ENCODE measurements around the gene CCL15. TPM values are rescaled to one million over a fixed set of nuclear protein-coding genes. Genes with fewer than 3 reads are reported as not detected.

CCL15 gene
- total RNA-seq, 3 donors from 2014 or later: 19.8 to 79.4 (median 59.7) TPM

- no peak for DNase-seq
- TF ChIP-seq CTCF (IDR thresholded peaks at IDR 0.05): no peak
- Histone ChIP-seq H3K36me3 (ENCODE audit: low read depth) (no peaks in the 10 kb centered on the region), H3K4me3 (no peak overlapping the region), H3K4me1 (ENCODE audit: low read depth) (peaks cover 2% of the 10 kb centered on the region), H3K9me3 (no peaks in the 10 kb centered on the region)
- ATAC-seq: no peak
- intact Hi-C loops (cut with DNase I, micrococcal nuclease): no loop called here
Measured at GRCh38 chr17:35965272-35965671, 36.1 kb downstream of the CCL15 start.

- H3K36me3 ChIP-seq (ENCODE audit: low read depth): no peaks in the 10 kb centered on the region
- no peak overlapping the region for H3K4me3 ChIP-seq
- intact Hi-C loops (cut with DNase I, micrococcal nuclease): no loop called here
- H3K4me1 ChIP-seq (ENCODE audit: low read depth): no peaks in the 10 kb centered on the region
- no peaks in the 10 kb centered on the region for H3K9me3 ChIP-seq
- DNase-seq (no peak), ATAC-seq (no peak)
- TF ChIP-seq CTCF (IDR thresholded peaks at IDR 0.05): no peak
Measured at GRCh38 chr17:35963663-35964062, 37.7 kb downstream of the CCL15 start.

- intact Hi-C loops (cut with DNase I, micrococcal nuclease): loop anchor here in 1 of 2 donors (10.0 kb wide), 1 partner anchor 521 kb away; no protein-coding TSS in a partner anchor
- ATAC-seq (no peak), DNase-seq (no peak)
- H3K36me3 ChIP-seq (ENCODE audit: low read depth): no peaks in the 10 kb centered on the region
- H3K9me3 ChIP-seq: no peaks in the 10 kb centered on the region
- no peak overlapping the region for H3K4me3 ChIP-seq
- H3K4me1 ChIP-seq (ENCODE audit: low read depth): no peaks in the 10 kb centered on the region
- TF ChIP-seq CTCF (IDR thresholded peaks at IDR 0.05): no peak
Measured at GRCh38 chr17:35953720-35954119, 47.6 kb downstream of the CCL15 start.

GRCh38 chr17:35949401-35949800 lies 52.0 kb downstream of the CCL15 start:
- no peak overlapping the region for H3K4me3 ChIP-seq
- intact Hi-C loops (cut with DNase I, micrococcal nuclease): no loop called here

GRCh38 chr17:35948092-35948491 lies 53.3 kb downstream of the CCL15 start:
- Histone ChIP-seq H3K9me3 (no peaks in the 10 kb centered on the region), H3K4me3 (no peak overlapping the region), H3K36me3 (ENCODE audit: low read depth) (no peaks in the 10 kb centered on the region), H3K4me1 (ENCODE audit: low read depth) (no peaks in the 10 kb centered on the region)
- no peak for TF ChIP-seq CTCF (IDR thresholded peaks at IDR 0.05)
- ATAC-seq: no peak
- intact Hi-C loops (cut with DNase I, micrococcal nuclease): no loop called here
- no peak for DNase-seq

More at GRCh38 chr17:35949401-35949800, 52.0 kb downstream of the CCL15 start:
- H3K9me3 ChIP-seq: no peaks in the 10 kb centered on the region
- no peak for DNase-seq
- no peak for TF ChIP-seq CTCF (IDR thresholded peaks at IDR 0.05)
- H3K4me1 ChIP-seq (ENCODE audit: low read depth): no peaks in the 10 kb centered on the region
- no peak for ATAC-seq
- H3K36me3 ChIP-seq (ENCODE audit: low read depth): no peaks in the 10 kb centered on the region

Other genes with a start within 250 kb of the CCL15 start
- not detected for gene GAS2L2, start 248.3 kb downstream of the CCL15 start, total RNA-seq
- gene C17orf50, start 240.7 kb downstream of the CCL15 start, total RNA-seq: not detected
- 10 to 100 TPM; 31.0 to 82.4 (median 43.7) TPM for gene MMP28, start 205.9 kb downstream of the CCL15 start, total RNA-seq
- 100 to 1,000 TPM; 131 to 165 (median 159) TPM for gene TAF15, start 192.1 kb downstream of the CCL15 start, total RNA-seq
- gene HEATR9, start 132.7 kb downstream of the CCL15 start, total RNA-seq: not detected
- 10 to 100 TPM in 2 of 3 donors, 1 to 10 TPM in 1; 8.4 to 20.6 (median 13.7) TPM for gene CCL5, start 121.2 kb downstream of the CCL15 start, total RNA-seq
- 1 to 10 TPM in 2 of 3 donors, not detected in 1; 1.3 to 3.1 TPM for gene RDM1, start 70.8 kb downstream of the CCL15 start, total RNA-seq
- gene LYZL6, start 57.8 kb downstream of the CCL15 start, total RNA-seq: not detected
- gene CCL16, start 20.1 kb downstream of the CCL15 start, total RNA-seq: under 1 TPM in 2 of 3 donors, not detected in 1; 0.20 to 0.44 TPM
- gene CCL14, start 14.8 kb downstream of the CCL15 start, total RNA-seq: 1 to 10 TPM; 4.0 to 7.2 (median 6.2) TPM
- 1 to 10 TPM; 1.3 to 5.2 (median 3.3) TPM for gene CCL23, start 16.4 kb upstream of the CCL15 start, total RNA-seq
- gene CCL18, start 62.7 kb upstream of the CCL15 start, total RNA-seq: 1 to 10 TPM; 1.0 to 7.3 (median 2.3) TPM
- gene CCL3, start 88.6 kb upstream of the CCL15 start, total RNA-seq: 1 to 10 TPM; 1.5 to 4.3 (median 4.1) TPM
- gene CCL4, start 102.3 kb upstream of the CCL15 start, total RNA-seq: 1 to 10 TPM; 3.7 to 8.8 (median 4.1) TPM
- 10 to 100 TPM in 2 of 3 donors, 1 to 10 TPM in 1; 8.0 to 12.9 (median 10.8) TPM for gene TBC1D3B, start 175.1 kb upstream of the CCL15 start, total RNA-seq
- gene CCL3L1, start 195.2 kb upstream of the CCL15 start, total RNA-seq: 1 to 10 TPM in 1 of 3 donors, under 1 TPM in 1, not detected in 1; 0.66 to 1.4 TPM
- 1 to 10 TPM; 1.1 to 3.3 (median 2.9) TPM for gene CCL4L2, start 209.5 kb upstream of the CCL15 start, total RNA-seq

All from mucosa of descending colon (tissue), 3 donors.